GM12878 (cell line): ENCODE measurements around the gene RIMS1. TPM values are rescaled to one million over a fixed set of nuclear protein-coding genes. Genes with fewer than 3 reads are reported as not detected.

Experiments used
- BMI1 ChIP-seq: fragments of 450-650 bp; IDR thresholded peaks from 2 replicates; pipeline ENCODE4 v1.6.1; 2016; ENCODE audit warnings: mild to moderate bottlenecking, moderate library complexity, borderline replicate concordance
- IKZF1 ChIP-seq: fragments of 450-650 bp; conservative IDR thresholded peaks from 2 replicates; pipeline ENCODE4 v1.6.1; 2017; ENCODE audit warnings: antibody characterized with exemption, mild to moderate bottlenecking
- KDM1A ChIP-seq: fragments of 200-600 bp; sonication (generic); IDR thresholded peaks from 2 replicates; pipeline ENCODE4 v1.6.1; 2016; ENCODE audit warnings: borderline replicate concordance
- MTA2 ChIP-seq: fragments of 450-650 bp; IDR thresholded peaks from 2 replicates; pipeline ENCODE4 v1.6.1; 2016; ENCODE audit warnings: low read depth, mild to moderate bottlenecking, moderate library complexity
- MTA3 ChIP-seq: IDR thresholded peaks from 2 replicates; pipeline ENCODE4 v1.6.1; 2012; ENCODE audit warnings: low read length, inconsistent platforms, borderline replicate concordance
- MYC ChIP-seq: IDR thresholded peaks from 2 replicates; pipeline ENCODE4 v1.6.1; 2011; ENCODE audit warnings: mild to moderate bottlenecking, low read length, moderate library complexity, inconsistent platforms; ENCODE audit not compliant: insufficient read depth, insufficient replicate concordance, insufficient read length, severe bottlenecking
- NFYB ChIP-seq: IDR thresholded peaks from 2 replicates; pipeline ENCODE4 v1.6.1; 2011; ENCODE audit warnings: low read depth, mild to moderate bottlenecking, low read length, improper control_type of control experiment, moderate library complexity; ENCODE audit not compliant: insufficient read depth
- NR2C1 ChIP-seq: fragments of 450-650 bp; IDR thresholded peaks from 2 replicates; pipeline ENCODE4 v1.6.1; 2017; ENCODE audit warnings: antibody characterized with exemption, mild to moderate bottlenecking, moderate library complexity
- NRF1 ChIP-seq: conservative IDR thresholded peaks from 2 replicates; pipeline ENCODE4 v1.6.1; 2011; ENCODE audit warnings: mild to moderate bottlenecking, low read depth, low read length, improper control_type of control experiment
- PAX5 ChIP-seq: IDR thresholded peaks from 2 replicates; pipeline ENCODE4 v1.6.1; 2011; ENCODE audit warnings: low read depth, low read length, borderline replicate concordance
- POLR2A ChIP-seq: IDR thresholded peaks from 2 replicates; pipeline ENCODE4 v1.6.1; 2011; ENCODE audit warnings: low read depth, mild to moderate bottlenecking, low read length
- STAT1 ChIP-seq: fragments of 450-650 bp; conservative IDR thresholded peaks from 2 replicates; pipeline ENCODE4 v1.6.1; 2014; ENCODE audit warnings: antibody characterized with exemption, mild to moderate bottlenecking
- SUPT20H ChIP-seq: IDR thresholded peaks from 2 replicates; pipeline ENCODE4 v1.6.1; 2011; ENCODE audit warnings: low read depth, mild to moderate bottlenecking, low read length, moderate library complexity, borderline replicate concordance; ENCODE audit not compliant: control insufficient read depth
- TCF7 ChIP-seq: IDR thresholded peaks from 2 replicates; pipeline ENCODE4 v1.6.1; 2014; ENCODE audit warnings: antibody characterized with exemption, borderline replicate concordance
- ZNF217 ChIP-seq: fragments of 450-650 bp; IDR thresholded peaks from 2 replicates; pipeline ENCODE4 v1.6.1; 2017; ENCODE audit warnings: antibody characterized with exemption, mild to moderate bottlenecking
- polyA plus RNA-seq, 11 experiments: library from polyadenylated mRNA; depleted of rRNA in 4 of 11; unstranded in 6 of 11; stranded (reverse) in 5 of 11; fragments of >200 nt; fragmentation: Nextera tagmentation in 4 of 11; fragmentation: Illumina TruSeq in 1 of 11; extraction: Ambion mirVana in 4 of 11; extraction: Trizol in 1 of 11; gene quantifications; 1 replicate in 1 of 11; 2 replicates in 10 of 11; pipeline versions ENCODE4 v1.2.1 to v1.2.3, GENCODE V29; 2011 to 2016; ENCODE audit warnings: inconsistent platforms in 2 of 11, missing spikeins in 2 of 11, low read depth in 1 of 11
- total RNA-seq, 4 experiments: library from RNA; depleted of rRNA in 3 of 4; stranded (reverse); fragments of >200 nt in 3 of 4; fragmentation: Illumina TruSeq in 1 of 4; extraction: Trizol in 1 of 4; gene quantifications; 2 replicates each; pipeline versions ENCODE4 v1.2.1 to v1.2.3, GENCODE V29; 2013 to 2021
- TF ChIP-seq, protein P1 (sequence below): IDR thresholded peaks from 2 replicates; pipeline ENCODE4 v1.6.1; 2011; ENCODE audit warnings: borderline replicate concordance, low read depth, mild to moderate bottlenecking, moderate library complexity, low read length; ENCODE audit not compliant: insufficient read depth, poor library complexity, severe bottlenecking
- TF ChIP-seq, protein P2 (sequence below): IDR thresholded peaks from 2 replicates; pipeline ENCODE4 v1.6.1; 2012; ENCODE audit warnings: improper control_type of control experiment, low read depth, low read length; ENCODE audit not compliant: insufficient replicate concordance
- TF ChIP-seq, protein P3 (sequence below): fragments of 450-650 bp; IDR thresholded peaks from 2 replicates; pipeline ENCODE4 v1.6.1; 2018; ENCODE audit warnings: mild to moderate bottlenecking, low read depth, moderate library complexity; ENCODE audit not compliant: partially characterized antibody
- TF ChIP-seq, protein P4 (sequence below): IDR thresholded peaks from 2 replicates; pipeline ENCODE4 v1.6.1; 2011; ENCODE audit warnings: low read depth, low read length, improper control_type of control experiment, borderline replicate concordance

The RIMS1 gene
- total and polyA plus RNA-seq, 10 of the 15 experiments (the other 5 are each of a cell fraction or from before 2014, with no cell fraction given) = 0.05 to 0.76 (median 0.23) TPM

DNA sequence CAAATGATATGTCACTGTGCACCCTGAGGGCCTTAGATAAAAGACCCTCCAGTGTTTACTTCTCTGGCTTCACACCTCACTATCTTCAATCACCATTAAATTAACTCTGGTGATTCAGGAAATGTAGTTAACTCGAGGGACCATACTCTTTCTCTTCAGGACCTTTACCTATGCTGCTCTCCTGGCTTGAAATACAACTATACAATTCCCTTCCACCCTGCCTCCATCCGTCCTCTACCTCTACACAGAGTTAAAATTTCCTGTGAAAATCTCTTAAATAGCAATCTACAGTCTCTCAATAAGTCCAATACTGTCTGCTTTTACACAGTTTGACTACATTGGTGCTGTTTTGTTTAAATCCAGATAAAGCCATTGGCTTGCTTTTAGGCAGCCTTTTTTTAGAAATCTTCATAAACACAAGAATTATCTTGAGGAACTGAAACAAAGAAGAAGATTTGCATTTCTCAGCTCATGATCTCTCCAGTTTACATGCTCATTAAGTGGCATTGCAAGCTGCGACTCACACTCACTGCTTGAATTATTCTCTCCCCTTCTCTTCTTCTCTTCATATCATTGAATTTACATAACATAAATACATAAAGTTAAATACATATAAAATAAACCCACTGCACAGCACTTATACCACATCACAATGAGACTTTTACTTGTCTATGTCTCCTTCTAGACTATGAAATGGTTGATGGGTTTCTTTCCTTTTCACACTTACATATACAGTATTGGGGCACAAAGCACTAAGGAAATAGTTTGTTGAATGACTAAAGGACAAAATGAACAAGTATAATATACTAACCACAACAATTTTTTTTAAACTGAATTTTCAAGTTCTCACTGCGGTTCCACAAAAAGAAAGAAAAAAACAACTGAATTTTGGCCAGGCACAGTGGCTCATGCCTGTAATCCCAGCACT lies 496.5 kb downstream of the RIMS1 start (continued):
- TF ChIP-seq, protein P1, sequence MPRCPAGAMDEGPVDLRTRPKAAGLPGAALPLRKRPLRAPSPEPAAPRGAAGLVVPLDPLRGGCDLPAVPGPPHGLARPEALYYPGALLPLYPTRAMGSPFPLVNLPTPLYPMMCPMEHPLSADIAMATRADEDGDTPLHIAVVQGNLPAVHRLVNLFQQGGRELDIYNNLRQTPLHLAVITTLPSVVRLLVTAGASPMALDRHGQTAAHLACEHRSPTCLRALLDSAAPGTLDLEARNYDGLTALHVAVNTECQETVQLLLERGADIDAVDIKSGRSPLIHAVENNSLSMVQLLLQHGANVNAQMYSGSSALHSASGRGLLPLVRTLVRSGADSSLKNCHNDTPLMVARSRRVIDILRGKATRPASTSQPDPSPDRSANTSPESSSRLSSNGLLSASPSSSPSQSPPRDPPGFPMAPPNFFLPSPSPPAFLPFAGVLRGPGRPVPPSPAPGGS = no peak
- TF ChIP-seq IKZF1 (no peak), NFYB (no peak), MYC (no peak), TCF7 (no peak), KDM1A (no peak), STAT1 (no peak), BMI1 (no peak; the same call in 1 of the 2 replicates), POLR2A (no peak), PAX5 (no peak), MTA3 (no peak), SUPT20H (no peak), ZNF217 (peak; percentile 76; the same call in 1 of the 2 replicates), MTA2 (peak; percentile 84), NRF1 (no peak), NR2C1 (no peak)
- TF ChIP-seq, protein P2, sequence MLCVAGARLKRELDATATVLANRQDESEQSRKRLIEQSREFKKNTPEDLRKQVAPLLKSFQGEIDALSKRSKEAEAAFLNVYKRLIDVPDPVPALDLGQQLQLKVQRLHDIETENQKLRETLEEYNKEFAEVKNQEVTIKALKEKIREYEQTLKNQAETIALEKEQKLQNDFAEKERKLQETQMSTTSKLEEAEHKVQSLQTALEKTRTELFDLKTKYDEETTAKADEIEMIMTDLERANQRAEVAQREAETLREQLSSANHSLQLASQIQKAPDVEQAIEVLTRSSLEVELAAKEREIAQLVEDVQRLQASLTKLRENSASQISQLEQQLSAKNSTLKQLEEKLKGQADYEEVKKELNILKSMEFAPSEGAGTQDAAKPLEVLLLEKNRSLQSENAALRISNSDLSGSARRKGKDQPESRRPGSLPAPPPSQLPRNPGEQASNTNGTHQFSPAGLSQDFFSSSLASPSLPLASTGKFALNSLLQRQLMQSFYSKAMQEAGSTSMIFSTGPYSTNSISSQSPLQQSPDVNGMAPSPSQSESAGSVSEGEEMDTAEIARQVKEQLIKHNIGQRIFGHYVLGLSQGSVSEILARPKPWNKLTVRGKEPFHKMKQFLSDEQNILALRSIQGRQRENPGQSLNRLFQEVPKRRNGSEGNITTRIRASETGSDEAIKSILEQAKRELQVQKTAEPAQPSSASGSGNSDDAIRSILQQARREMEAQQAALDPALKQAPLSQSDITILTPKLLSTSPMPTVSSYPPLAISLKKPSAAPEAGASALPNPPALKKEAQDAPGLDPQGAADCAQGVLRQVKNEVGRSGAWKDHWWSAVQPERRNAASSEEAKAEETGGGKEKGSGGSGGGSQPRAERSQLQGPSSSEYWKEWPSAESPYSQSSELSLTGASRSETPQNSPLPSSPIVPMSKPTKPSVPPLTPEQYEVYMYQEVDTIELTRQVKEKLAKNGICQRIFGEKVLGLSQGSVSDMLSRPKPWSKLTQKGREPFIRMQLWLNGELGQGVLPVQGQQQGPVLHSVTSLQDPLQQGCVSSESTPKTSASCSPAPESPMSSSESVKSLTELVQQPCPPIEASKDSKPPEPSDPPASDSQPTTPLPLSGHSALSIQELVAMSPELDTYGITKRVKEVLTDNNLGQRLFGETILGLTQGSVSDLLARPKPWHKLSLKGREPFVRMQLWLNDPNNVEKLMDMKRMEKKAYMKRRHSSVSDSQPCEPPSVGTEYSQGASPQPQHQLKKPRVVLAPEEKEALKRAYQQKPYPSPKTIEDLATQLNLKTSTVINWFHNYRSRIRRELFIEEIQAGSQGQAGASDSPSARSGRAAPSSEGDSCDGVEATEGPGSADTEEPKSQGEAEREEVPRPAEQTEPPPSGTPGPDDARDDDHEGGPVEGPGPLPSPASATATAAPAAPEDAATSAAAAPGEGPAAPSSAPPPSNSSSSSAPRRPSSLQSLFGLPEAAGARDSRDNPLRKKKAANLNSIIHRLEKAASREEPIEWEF = no peak
- TF ChIP-seq, protein P3, sequence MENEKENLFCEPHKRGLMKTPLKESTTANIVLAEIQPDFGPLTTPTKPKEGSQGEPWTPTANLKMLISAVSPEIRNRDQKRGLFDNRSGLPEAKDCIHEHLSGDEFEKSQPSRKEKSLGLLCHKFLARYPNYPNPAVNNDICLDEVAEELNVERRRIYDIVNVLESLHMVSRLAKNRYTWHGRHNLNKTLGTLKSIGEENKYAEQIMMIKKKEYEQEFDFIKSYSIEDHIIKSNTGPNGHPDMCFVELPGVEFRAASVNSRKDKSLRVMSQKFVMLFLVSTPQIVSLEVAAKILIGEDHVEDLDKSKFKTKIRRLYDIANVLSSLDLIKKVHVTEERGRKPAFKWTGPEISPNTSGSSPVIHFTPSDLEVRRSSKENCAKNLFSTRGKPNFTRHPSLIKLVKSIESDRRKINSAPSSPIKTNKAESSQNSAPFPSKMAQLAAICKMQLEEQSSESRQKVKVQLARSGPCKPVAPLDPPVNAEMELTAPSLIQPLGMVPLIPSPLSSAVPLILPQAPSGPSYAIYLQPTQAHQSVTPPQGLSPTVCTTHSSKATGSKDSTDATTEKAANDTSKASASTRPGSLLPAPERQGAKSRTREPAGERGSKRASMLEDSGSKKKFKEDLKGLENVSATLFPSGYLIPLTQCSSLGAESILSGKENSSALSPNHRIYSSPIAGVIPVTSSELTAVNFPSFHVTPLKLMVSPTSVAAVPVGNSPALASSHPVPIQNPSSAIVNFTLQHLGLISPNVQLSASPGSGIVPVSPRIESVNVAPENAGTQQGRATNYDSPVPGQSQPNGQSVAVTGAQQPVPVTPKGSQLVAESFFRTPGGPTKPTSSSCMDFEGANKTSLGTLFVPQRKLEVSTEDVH = no peak
- TF ChIP-seq, protein P4, sequence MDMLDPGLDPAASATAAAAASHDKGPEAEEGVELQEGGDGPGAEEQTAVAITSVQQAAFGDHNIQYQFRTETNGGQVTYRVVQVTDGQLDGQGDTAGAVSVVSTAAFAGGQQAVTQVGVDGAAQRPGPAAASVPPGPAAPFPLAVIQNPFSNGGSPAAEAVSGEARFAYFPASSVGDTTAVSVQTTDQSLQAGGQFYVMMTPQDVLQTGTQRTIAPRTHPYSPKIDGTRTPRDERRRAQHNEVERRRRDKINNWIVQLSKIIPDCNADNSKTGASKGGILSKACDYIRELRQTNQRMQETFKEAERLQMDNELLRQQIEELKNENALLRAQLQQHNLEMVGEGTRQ = no peak
